ENCODE measurements around the gene ZNF483.

The ZNF483 gene

DNA sequence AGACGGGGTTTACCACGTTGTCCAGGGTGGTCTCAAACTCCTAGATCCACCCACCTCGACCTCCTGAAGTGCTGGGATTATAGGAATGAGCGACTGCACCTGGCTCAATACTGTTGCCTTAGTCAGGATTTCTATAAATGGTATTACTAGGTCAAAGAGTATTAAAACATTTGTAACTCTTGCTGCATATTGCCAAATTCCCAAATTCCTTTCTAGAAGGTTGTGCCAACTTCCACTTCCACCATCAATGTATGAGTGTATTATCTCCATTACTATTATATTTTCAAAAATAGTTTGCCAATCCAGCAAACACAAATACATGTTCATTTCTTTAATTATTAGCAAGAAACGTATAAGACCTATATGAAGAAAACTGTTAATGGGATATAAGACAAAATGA, 63.9 kb downstream of the ZNF483 start:
- no peaks in the 10 kb centered on the region for H3K79me2 ChIP-seq (ENCODE audit: control insufficient read depth, insufficient read depth, low read length, unreplicated experiment)
- peaks cover 48% of the 10 kb centered on the region for H3K36me3 ChIP-seq (ENCODE audit: insufficient read depth, low read length)
- H3K27me3 ChIP-seq (ENCODE audit: insufficient read depth, low read length): no peaks in the 10 kb centered on the region
- H3K4me3 ChIP-seq (ENCODE audit: low read depth, low read length): no peak overlapping the region
- no peak overlapping the region for H3K27ac ChIP-seq (ENCODE audit: low read depth, low read length)
- H3K4me1 ChIP-seq (ENCODE audit: control insufficient read depth, insufficient read depth, low read length, unreplicated experiment): no peaks in the 10 kb centered on the region
- no peak overlapping the region for H2AFZ ChIP-seq (ENCODE audit: low read length, unreplicated experiment)

DNA sequence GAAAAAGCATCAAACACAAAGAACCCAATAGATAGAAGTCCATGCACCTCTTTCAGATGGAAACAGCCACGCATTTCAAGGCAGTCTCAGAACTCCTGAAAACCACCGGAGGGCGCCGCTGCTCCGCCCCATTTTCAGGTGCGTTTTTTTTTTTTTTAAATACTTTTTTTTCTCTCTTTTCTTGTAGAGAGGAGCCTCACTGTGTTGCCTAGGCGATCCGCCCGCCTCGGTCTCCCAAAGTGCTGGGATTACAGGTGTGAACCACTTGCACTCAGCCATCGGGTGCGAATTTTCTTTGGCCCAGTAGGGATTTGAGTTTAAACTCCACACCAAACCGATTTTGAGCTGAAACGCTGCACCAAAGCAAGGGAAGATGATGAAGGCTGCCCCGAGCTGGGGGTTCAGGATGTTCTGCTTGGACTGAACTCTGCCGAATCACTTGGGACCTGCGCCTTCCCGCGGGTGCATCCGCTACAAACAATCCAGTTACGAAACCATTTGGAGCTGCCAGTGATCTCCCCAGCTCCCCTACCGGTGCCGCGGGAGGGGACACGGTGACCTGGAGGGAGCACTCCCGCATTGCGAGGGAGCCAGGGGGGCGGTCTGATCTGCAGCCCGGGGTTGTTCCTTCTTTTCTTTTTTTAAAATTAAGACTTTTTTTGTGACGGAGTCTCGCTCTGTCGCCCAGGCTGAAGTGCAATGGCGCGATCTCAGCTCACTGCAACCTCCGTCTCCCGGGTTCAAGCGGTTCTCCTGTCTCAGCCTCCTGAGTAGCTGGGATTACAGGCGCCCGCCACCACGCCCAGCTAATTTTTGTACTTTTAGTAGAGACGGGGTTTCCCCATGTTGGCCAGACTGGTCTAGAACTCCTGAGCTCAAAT, 73.1 kb downstream of the ZNF483 start:
- Histone ChIP-seq H3K36me3 (ENCODE audit: insufficient read depth, low read length) (peaks cover 21% of the 10 kb centered on the region), H2AFZ (ENCODE audit: low read length, unreplicated experiment) (peak overlapping the region; percentile 92), H3K27ac (ENCODE audit: low read depth, low read length) (peak overlapping the region; percentile 78), H3K27me3 (ENCODE audit: insufficient read depth, low read length) (no peaks in the 10 kb centered on the region), H3K4me3 (ENCODE audit: low read depth, low read length) (peak overlapping the region; percentile 97), H3K79me2 (ENCODE audit: control insufficient read depth, insufficient read depth, low read length, unreplicated experiment) (peaks cover 26% of the 10 kb centered on the region), H3K4me1 (ENCODE audit: control insufficient read depth, insufficient read depth, low read length, unreplicated experiment) (peaks cover 14% of the 10 kb centered on the region)

DNA sequence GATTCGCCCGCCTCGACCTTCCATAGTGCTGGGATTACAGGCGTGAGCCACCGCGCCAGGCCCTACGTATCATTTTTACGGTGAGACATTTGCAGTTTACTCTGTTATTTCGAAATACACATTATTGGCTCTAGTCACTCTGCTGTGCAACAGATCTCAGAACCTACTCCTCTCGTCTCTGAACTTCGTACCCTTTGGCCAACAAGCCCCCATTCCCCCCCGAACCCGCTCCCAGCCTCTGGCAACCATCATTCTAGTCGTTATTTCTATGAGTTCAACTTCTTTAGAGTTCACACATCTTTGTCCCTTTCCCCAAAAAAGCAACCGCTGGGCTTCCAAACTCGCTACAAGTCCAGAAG, 73.7 kb downstream of the ZNF483 start:
- Histone ChIP-seq H2AFZ (ENCODE audit: low read length, unreplicated experiment) (peak overlapping the region; percentile 92), H3K27ac (ENCODE audit: low read depth, low read length) (peak overlapping the region; percentile 78), H3K4me1 (ENCODE audit: control insufficient read depth, insufficient read depth, low read length, unreplicated experiment) (peaks cover 14% of the 10 kb centered on the region), H3K4me3 (ENCODE audit: low read depth, low read length) (peak overlapping the region; percentile 97), H3K79me2 (ENCODE audit: control insufficient read depth, insufficient read depth, low read length, unreplicated experiment) (peaks cover 26% of the 10 kb centered on the region), H3K27me3 (ENCODE audit: insufficient read depth, low read length) (no peaks in the 10 kb centered on the region), H3K36me3 (ENCODE audit: insufficient read depth, low read length) (peaks cover 16% of the 10 kb centered on the region)

DNA sequence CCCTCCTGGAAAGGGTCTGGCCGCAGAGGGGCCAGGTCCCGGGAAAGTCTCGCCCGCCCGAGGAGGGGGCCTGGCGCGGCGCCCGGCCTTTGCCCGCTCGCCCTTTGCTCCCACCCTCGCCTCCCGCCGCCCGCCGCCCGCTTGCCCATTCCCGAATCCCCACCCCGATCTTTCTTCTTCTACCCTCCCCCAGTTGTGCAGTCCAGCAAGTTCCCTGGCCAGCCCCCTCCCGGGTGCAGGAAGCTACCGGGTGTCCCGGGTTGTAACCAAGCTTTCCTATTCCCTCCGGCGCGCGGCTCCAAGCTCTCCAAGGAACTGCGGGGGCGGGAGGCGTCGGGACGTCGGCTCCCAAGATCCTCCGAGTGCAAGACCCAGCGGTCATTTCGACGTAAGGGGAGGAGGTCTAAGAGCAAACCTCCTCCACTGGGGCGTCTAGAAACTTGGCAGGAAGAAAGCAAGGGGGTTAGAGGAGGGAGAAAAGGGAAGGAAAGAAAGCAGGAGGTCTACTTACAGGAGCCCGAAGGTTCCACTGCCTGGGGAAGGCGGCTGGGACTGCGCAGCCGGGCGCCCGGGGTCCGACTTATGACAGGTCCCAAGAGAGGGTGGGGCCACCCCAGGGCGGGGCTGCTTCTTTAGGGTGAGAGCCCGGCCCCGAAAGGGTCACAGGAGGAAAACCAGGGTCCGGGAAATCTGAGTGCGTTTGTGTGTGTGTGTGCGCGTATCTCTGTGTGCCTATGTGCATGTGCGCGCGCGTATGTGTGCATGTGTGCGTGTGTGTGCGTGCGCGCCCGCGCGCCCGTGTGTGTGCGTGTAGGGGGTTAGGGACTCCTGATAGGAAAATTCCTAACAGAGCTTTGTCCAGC, 74.3 kb downstream of the ZNF483 start, which contains the start of gene PTGR1:
TSS of gene PTGR1 (minus strand) at position 556 of the 863 bp plus-strand sequence. CDS start 2,225 bp downstream, outside the sequence.
- Histone ChIP-seq H3K36me3 (ENCODE audit: insufficient read depth, low read length) (peaks cover 14% of the 10 kb centered on the region), H2AFZ (ENCODE audit: low read length, unreplicated experiment) (peak within 1 kb of the TSS; percentile 92), H3K79me2 (ENCODE audit: control insufficient read depth, insufficient read depth, low read length, unreplicated experiment) (peaks cover 23% of the 10 kb centered on the region), H3K4me3 (ENCODE audit: low read depth, low read length) (peak within 1 kb of the TSS; percentile 97), H3K4me1 (ENCODE audit: control insufficient read depth, insufficient read depth, low read length, unreplicated experiment) (peaks cover 14% of the 10 kb centered on the region), H3K27me3 (ENCODE audit: insufficient read depth, low read length) (no peaks in the 10 kb centered on the region), H3K27ac (ENCODE audit: low read depth, low read length) (peak within 1 kb of the TSS; percentile 78)

DNA sequence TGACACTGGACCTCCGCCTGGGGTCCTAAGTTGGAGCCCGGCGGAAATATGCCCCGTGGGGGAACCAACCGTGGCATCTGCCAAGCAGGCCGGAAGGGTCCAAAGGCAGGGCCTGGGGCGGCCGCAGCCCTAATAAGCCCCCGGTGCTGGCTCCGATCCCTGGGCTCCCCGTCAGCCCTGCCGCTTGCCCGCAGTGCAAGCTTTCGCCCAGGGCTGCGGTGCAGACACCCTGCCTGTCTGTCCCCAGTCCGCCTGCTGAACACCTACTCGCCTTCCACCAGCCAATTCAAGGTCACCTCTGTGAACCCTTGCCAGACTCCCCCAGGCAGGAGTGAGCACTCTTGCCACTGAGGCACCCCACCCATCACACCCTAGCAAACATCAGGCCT, 75.0 kb downstream of the ZNF483 start:
- Histone ChIP-seq H3K27me3 (ENCODE audit: insufficient read depth, low read length) (no peaks in the 10 kb centered on the region), H3K4me1 (ENCODE audit: control insufficient read depth, insufficient read depth, low read length, unreplicated experiment) (peaks cover 14% of the 10 kb centered on the region), H3K27ac (ENCODE audit: low read depth, low read length) (peak overlapping the region; percentile 78), H3K79me2 (ENCODE audit: control insufficient read depth, insufficient read depth, low read length, unreplicated experiment) (peaks cover 22% of the 10 kb centered on the region), H2AFZ (ENCODE audit: low read length, unreplicated experiment) (peak overlapping the region; percentile 92), H3K4me3 (ENCODE audit: low read depth, low read length) (peak overlapping the region; percentile 97), H3K36me3 (ENCODE audit: insufficient read depth, low read length) (peaks cover 14% of the 10 kb centered on the region)

DNA sequence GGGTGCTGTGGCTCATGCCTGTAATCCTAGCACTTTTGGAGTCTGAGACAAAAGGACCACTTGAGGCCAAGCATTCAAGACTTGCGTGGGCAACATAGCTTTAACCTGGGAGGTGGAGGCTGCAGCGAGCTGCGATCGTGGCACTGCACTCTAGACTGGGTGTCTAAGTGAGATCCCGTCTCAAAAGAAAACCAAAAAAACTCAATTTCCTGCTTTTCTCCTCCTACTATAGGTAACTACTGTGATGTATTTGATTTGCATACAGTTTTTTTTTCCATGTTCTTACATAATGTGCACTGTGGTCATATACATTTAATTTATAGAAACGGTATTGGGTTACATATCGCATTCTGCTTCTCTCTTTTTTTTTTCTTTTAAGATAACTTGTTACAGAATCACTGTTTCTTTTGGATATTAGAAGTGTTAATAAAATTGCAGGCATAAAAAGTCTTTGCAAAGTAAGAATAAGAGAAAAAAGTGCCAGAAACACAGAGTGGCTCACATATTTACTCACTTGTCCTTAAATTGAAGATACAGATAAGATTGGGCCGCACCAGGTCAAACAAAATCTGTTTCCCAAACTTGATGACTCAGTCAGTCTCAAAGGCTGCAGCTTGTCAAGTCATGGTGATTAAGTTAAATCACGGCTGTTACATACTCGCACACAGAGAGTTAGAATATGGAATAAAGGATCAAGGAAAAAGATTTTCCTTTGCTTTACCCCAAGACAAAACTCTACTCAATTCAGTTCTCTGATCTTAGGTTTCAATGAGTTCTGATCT, 76.4 kb downstream of the ZNF483 start:
- Histone ChIP-seq H3K36me3 (ENCODE audit: insufficient read depth, low read length) (peaks cover 9% of the 10 kb centered on the region), H3K4me3 (ENCODE audit: low read depth, low read length) (no peak overlapping the region), H2AFZ (ENCODE audit: low read length, unreplicated experiment) (peak overlapping the region; percentile 61), H3K4me1 (ENCODE audit: control insufficient read depth, insufficient read depth, low read length, unreplicated experiment) (peaks cover 14% of the 10 kb centered on the region), H3K79me2 (ENCODE audit: control insufficient read depth, insufficient read depth, low read length, unreplicated experiment) (peaks cover 22% of the 10 kb centered on the region), H3K27ac (ENCODE audit: low read depth, low read length) (peak overlapping the region; percentile 87), H3K27me3 (ENCODE audit: insufficient read depth, low read length) (no peaks in the 10 kb centered on the region)

DNA sequence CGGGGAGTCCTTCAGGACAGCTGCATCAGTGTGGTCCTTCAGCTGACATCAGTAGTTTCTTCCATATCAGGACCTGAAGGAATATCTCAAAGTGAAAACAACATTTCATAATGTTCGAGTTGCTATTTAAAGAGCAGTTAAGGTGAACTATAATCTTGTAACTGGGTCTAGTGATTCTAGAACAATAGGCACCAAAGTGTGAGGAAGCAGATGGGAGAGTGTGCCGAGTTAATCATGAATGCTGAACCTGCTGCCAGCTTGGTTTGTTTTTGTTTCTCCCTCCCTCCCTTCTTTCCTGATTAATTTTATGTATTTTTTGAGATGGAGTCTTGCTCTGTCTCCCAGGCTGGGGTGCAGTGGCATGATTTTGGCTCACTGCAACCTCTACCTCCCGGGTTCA, 78.1 kb downstream of the ZNF483 start:
- no peak overlapping the region for H2AFZ ChIP-seq (ENCODE audit: low read length, unreplicated experiment)
- no peaks in the 10 kb centered on the region for H3K27me3 ChIP-seq (ENCODE audit: insufficient read depth, low read length)
- H3K27ac ChIP-seq (ENCODE audit: low read depth, low read length): no peak overlapping the region
- no peak overlapping the region for H3K4me3 ChIP-seq (ENCODE audit: low read depth, low read length)
- peaks cover 14% of the 10 kb centered on the region for H3K4me1 ChIP-seq (ENCODE audit: control insufficient read depth, insufficient read depth, low read length, unreplicated experiment)
- H3K79me2 ChIP-seq (ENCODE audit: control insufficient read depth, insufficient read depth, low read length, unreplicated experiment): peaks cover 11% of the 10 kb centered on the region
- no peaks in the 10 kb centered on the region for H3K36me3 ChIP-seq (ENCODE audit: insufficient read depth, low read length)

DNA sequence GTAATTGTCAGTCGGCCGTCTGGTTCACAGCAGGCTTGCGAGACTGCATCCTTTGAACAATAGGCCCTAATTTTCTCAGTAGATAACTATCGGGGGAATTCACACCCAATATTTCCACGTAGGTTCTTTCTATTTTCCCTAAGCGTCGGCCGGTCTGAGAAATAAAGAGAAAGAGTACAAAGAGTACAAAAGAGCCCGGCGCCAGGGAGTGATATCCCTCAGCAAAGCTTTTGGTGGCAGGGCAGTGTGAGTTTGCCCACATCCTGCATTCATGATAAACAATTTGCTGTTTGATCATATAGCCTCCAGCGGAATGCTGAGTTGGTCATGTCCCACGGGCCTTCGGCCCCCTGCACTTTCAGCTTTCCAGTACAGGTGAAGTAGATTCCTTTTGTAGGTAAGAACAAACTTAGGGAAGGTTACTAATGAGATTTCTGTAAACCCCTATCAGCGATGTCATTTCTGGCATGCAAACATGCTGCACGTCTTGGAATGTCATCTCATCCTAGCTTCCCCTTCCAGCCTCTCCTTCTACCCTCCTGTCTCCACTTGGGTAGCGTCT, 79.2 kb downstream of the ZNF483 start:
- no peak overlapping the region for H3K4me3 ChIP-seq (ENCODE audit: low read depth, low read length)
- H3K27ac ChIP-seq (ENCODE audit: low read depth, low read length): no peak overlapping the region

DNA sequence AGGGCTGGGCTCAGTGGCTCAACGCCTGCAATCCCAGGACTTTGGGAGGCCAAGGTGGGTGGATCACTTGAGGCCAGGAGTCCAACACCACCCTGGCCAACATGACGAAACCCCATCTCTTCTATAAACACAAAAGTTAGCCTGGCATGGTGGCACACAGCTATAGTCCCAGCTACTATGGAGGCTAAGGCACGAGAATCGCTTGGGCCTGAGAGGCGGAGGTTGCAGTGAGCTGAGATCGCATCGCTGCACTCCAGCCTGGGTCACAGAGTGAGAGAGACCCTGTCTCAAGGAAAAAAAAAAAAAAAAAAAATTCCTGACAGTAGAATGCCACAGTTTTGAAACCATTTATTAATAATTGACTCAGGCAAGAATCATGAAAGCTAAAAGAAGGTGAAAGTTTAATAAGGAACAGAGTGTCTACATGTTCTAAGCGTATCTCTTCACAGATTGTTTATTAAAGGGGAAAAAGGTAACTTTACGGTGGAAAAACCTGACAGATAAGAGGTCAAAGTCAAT, 80.1 kb downstream of the ZNF483 start:
- H3K4me3 ChIP-seq (ENCODE audit: low read depth, low read length): no peak overlapping the region
- H3K27me3 ChIP-seq (ENCODE audit: insufficient read depth, low read length): peaks cover 6% of the 10 kb centered on the region
- no peaks in the 10 kb centered on the region for H3K36me3 ChIP-seq (ENCODE audit: insufficient read depth, low read length)
- H3K79me2 ChIP-seq (ENCODE audit: control insufficient read depth, insufficient read depth, low read length, unreplicated experiment): no peaks in the 10 kb centered on the region
- no peak overlapping the region for H3K27ac ChIP-seq (ENCODE audit: low read depth, low read length)
- no peak overlapping the region for H2AFZ ChIP-seq (ENCODE audit: low read length, unreplicated experiment)
- peaks cover 11% of the 10 kb centered on the region for H3K4me1 ChIP-seq (ENCODE audit: control insufficient read depth, insufficient read depth, low read length, unreplicated experiment)

More for the DNA sequence above, 79.2 kb downstream of the ZNF483 start:
- no peak overlapping the region for H2AFZ ChIP-seq (ENCODE audit: low read length, unreplicated experiment)
- H3K4me1 ChIP-seq (ENCODE audit: control insufficient read depth, insufficient read depth, low read length, unreplicated experiment): peaks cover 14% of the 10 kb centered on the region
- H3K36me3 ChIP-seq (ENCODE audit: insufficient read depth, low read length): no peaks in the 10 kb centered on the region
- H3K79me2 ChIP-seq (ENCODE audit: control insufficient read depth, insufficient read depth, low read length, unreplicated experiment): peaks cover 2% of the 10 kb centered on the region
- peaks cover 2% of the 10 kb centered on the region for H3K27me3 ChIP-seq (ENCODE audit: insufficient read depth, low read length)

DNA sequence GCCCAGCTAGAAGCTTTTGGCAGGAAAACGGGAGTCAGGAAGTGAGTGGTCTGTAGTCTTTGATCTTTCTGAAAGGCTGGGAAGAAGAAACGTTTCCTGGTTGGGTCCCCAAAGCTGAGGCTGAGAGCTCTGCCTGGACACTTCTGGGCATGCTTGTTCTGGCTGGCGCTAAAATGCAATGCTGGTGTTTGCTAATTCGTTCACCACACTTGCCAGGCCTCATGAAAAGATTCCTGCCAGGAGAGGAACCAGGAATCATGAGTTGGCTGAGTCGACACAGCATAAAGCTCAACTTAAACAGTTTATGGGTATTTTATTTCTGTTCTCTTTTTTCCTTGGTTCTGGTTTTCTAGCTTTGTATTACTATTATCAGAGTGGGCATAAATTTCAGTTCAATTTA, 85.2 kb downstream of the ZNF483 start:
- H2AFZ ChIP-seq (ENCODE audit: low read length, unreplicated experiment): no peak overlapping the region
- H3K4me1 ChIP-seq (ENCODE audit: control insufficient read depth, insufficient read depth, low read length, unreplicated experiment): no peaks in the 10 kb centered on the region
- H3K4me3 ChIP-seq (ENCODE audit: low read depth, low read length): no peak overlapping the region
- H3K27ac ChIP-seq (ENCODE audit: low read depth, low read length): no peak overlapping the region
- H3K36me3 ChIP-seq (ENCODE audit: insufficient read depth, low read length): no peaks in the 10 kb centered on the region
- peaks cover 10% of the 10 kb centered on the region for H3K27me3 ChIP-seq (ENCODE audit: insufficient read depth, low read length)
- no peaks in the 10 kb centered on the region for H3K79me2 ChIP-seq (ENCODE audit: control insufficient read depth, insufficient read depth, low read length, unreplicated experiment)
